Mesendoderm (in vitro differentiated cells): Measurements from ENCODE around the gene SERTAD2.

ENCODE experiments used
- DNase-seq: peaks from one replicate; pipeline ENCODE4 v3.0.0; 2013
- H2AK5ac ChIP-seq: 2 replicates; pipeline ENCODE4 v1.6.1; 2013; ENCODE audit warnings: low read length, inconsistent platforms
- H2BK120ac ChIP-seq: 2 replicates; pipeline ENCODE4 v1.6.1; 2013; ENCODE audit warnings: low read depth, mild to moderate bottlenecking, low read length, moderate library complexity, mixed read lengths
- H2BK15ac ChIP-seq: replicated peaks from 2 replicates; pipeline ENCODE4 v1.6.1; 2013; ENCODE audit warnings: low read depth, mild to moderate bottlenecking, moderate library complexity
- H2BK5ac ChIP-seq: 2 replicates; pipeline ENCODE4 v1.6.1; 2013; ENCODE audit warnings: low read length, inconsistent platforms
- H3K18ac ChIP-seq: 2 replicates; pipeline ENCODE4 v1.6.1; 2013; ENCODE audit warnings: mild to moderate bottlenecking, low read length, mixed read lengths
- H3K23ac ChIP-seq: one replicate; pipeline ENCODE4 v1.6.1; 2013; ENCODE audit warnings: low read length
- H3K27ac ChIP-seq: 2 replicates; pipeline ENCODE4 v1.5.1; 2013; ENCODE audit warnings: low read depth, mild to moderate bottlenecking, inconsistent platforms, low read length, moderate library complexity
- H3K27me3 ChIP-seq: 2 replicates; pipeline ENCODE4 v1.6.1; 2013; ENCODE audit warnings: low read length, control low read depth, mild to moderate bottlenecking, inconsistent platforms; ENCODE audit not compliant: insufficient read depth, poor library complexity
- H3K36me3 ChIP-seq: 2 replicates; pipeline ENCODE4 v1.6.1; 2013; ENCODE audit warnings: low read length, inconsistent platforms; ENCODE audit not compliant: control insufficient read depth, insufficient read depth
- H3K4ac ChIP-seq: one replicate; pipeline ENCODE4 v1.6.1; 2013; ENCODE audit warnings: low read depth, mild to moderate bottlenecking, low read length, moderate library complexity
- H3K4me1 ChIP-seq: 2 replicates; pipeline ENCODE4 v1.6.1; 2013; ENCODE audit warnings: low read depth, low read length, inconsistent platforms; ENCODE audit not compliant: control insufficient read depth
- H3K4me2 ChIP-seq: 2 replicates; pipeline ENCODE4 v1.6.1; 2013; ENCODE audit warnings: low read length
- H3K4me3 ChIP-seq: 2 replicates; pipeline ENCODE4 v1.5.1; 2013; ENCODE audit warnings: mild to moderate bottlenecking, low read length
- H3K56ac ChIP-seq: one replicate; pipeline ENCODE4 v1.6.1; 2013; ENCODE audit warnings: low read length
- H3K79me1 ChIP-seq: 2 replicates; pipeline ENCODE4 v1.6.1; 2013; ENCODE audit warnings: low read length, inconsistent platforms
- H3K79me2 ChIP-seq: 2 replicates; pipeline ENCODE4 v1.6.1; 2013; ENCODE audit warnings: mild to moderate bottlenecking, low read length; ENCODE audit not compliant: control insufficient read depth, insufficient read depth
- H3K9ac ChIP-seq: 2 replicates; pipeline ENCODE4 v1.6.1; 2013; ENCODE audit warnings: low read length, inconsistent platforms
- H4K5ac ChIP-seq: one replicate; pipeline ENCODE4 v1.6.1; 2013; ENCODE audit warnings: low read length
- H4K8ac ChIP-seq: one replicate; pipeline ENCODE4 v1.6.1; 2013; ENCODE audit warnings: low read depth, mild to moderate bottlenecking, control low read depth, low read length, moderate library complexity
- WGBS: extraction: QIAGEN DNeasy Blood & Tissue Kit; methylation state at CpG from one replicate; pipeline ENCODE4 v1.1.7; 2013; ENCODE audit warnings: low lambda C conversion rate, missing lambda C conversion rate; ENCODE audit not compliant: insufficient coverage; ENCODE audit errors: extremely low coverage; 5-methylcytosine and 5-hydroxymethylcytosine counted together

The SERTAD2 gene

DNA sequence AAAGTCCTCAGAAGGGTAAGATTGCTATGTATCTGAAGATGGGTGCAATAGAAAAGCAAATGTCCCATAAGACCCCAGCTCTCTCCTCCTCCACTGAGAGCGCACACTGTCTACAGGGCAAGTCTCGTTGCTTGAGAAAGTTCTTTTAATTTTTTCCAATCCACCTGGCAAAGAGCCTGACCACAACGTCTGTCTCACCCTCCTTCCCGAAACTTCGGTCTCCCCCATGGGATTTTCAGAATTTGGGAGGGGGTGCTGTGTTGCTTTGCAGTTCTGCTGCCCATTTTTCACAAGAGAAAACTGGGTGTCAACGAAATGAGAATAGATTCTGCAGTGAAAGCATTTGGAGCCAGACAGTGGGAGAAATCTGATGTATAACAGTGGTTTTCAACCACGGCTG is 40.4 kb downstream of the SERTAD2 start:
- DNase-seq = no peak
- WGBS = no CpG with 5 or more reads among the region's 7 CpGs

DNA sequence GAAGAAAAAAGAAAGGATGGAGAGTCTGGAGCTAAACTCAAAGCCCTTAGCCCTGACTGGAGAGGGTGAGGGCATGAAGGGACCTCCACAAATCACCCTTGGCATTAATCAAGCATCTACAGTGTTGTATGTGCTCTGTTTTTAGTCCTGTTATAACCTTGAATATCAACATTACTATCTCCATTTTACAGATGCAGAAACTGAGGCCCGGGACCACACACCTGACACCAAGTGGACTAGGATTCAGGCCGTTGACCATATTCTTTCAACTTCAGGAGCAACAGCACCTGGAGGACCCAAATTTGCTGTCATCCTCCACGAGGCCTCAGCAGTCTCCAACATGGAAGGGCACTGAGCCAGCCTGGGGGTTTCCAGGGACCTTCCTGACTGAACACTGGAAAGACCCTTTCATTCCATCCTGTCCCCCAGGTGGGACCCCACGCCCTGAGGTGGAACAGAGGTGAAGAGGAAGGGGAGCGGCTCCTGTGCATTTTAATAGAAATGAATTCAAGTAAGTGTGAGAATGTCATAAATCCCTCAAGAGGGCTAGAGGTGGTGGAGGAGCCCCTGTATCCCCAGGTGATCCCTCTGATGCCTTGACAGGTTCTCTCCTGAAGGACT is 41.0 kb downstream of the SERTAD2 start:
- no peak overlapping the region for H3K27ac ChIP-seq
- no peak overlapping the region for H2BK120ac ChIP-seq
- H3K79me2 ChIP-seq = no peaks in the 10 kb centered on the region
- no peak overlapping the region for H3K23ac ChIP-seq
- H3K56ac ChIP-seq = no peak overlapping the region
- no peaks in the 10 kb centered on the region for H3K27me3 ChIP-seq
- no peak overlapping the region for H2BK15ac ChIP-seq
- no peak overlapping the region for H4K5ac ChIP-seq
- no peak overlapping the region for H3K4ac ChIP-seq
- no CpG with 5 or more reads among the region's 5 CpGs for WGBS
- no peak overlapping the region for H2BK5ac ChIP-seq
- no peak overlapping the region for H4K8ac ChIP-seq
- no peak overlapping the region for H3K4me3 ChIP-seq
- H3K4me1 ChIP-seq = no peaks in the 10 kb centered on the region
- H3K79me1 ChIP-seq = no peaks in the 10 kb centered on the region
- no peaks in the 10 kb centered on the region for H3K36me3 ChIP-seq
- H2AK5ac ChIP-seq = no peak overlapping the region
- no peak overlapping the region for H3K9ac ChIP-seq
- H3K4me2 ChIP-seq = no peak overlapping the region
- DNase-seq = no peak
- H3K18ac ChIP-seq = no peak overlapping the region

More for the DNA sequence above, 40.4 kb downstream of the SERTAD2 start:
- Histone ChIP-seq H2AK5ac (no peak overlapping the region), H4K8ac (no peak overlapping the region), H3K27ac (no peak overlapping the region), H3K4ac (no peak overlapping the region), H3K56ac (no peak overlapping the region), H3K4me1 (no peaks in the 10 kb centered on the region), H2BK5ac (no peak overlapping the region), H4K5ac (no peak overlapping the region), H2BK15ac (no peak overlapping the region), H3K36me3 (no peaks in the 10 kb centered on the region), H3K4me3 (no peak overlapping the region), H3K4me2 (no peak overlapping the region), H3K23ac (no peak overlapping the region), H2BK120ac (no peak overlapping the region), H3K9ac (no peak overlapping the region), H3K79me2 (no peaks in the 10 kb centered on the region), H3K79me1 (no peaks in the 10 kb centered on the region), H3K27me3 (no peaks in the 10 kb centered on the region), H3K18ac (no peak overlapping the region)

DNA sequence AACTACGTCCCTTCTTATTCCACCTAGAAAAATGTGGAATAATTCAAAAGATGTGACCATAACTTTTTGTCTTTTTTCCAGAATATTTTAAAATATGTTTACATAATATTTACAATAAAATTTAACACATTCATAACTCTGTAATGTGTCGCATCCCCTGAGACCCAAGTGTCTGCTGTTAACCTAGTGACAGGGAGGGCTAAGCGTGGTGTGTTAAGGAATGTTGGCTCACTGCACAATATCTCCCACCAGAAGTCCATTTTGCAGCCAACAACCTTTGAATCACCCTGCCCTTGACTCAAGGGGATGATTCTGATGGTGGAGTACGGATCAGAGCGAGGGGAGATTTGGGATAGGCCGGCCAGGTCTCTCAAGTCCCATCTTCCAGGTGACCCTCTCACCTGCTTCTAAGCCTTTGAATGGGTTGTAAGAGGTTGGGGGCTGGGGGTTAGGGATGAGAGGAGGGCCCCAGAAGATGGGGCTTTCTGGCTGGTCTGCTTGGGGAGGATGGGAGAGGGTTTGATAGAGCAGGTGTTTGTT is 43.3 kb downstream of the SERTAD2 start:
- Histone ChIP-seq H3K4me1 (no peaks in the 10 kb centered on the region), H3K56ac (no peak overlapping the region), H3K4me2 (no peak overlapping the region), H3K23ac (no peak overlapping the region), H3K4me3 (no peak overlapping the region), H3K4ac (no peak overlapping the region), H3K27me3 (no peaks in the 10 kb centered on the region), H3K79me2 (no peaks in the 10 kb centered on the region), H3K18ac (no peak overlapping the region), H3K27ac (no peak overlapping the region), H2BK15ac (no peak overlapping the region), H3K9ac (no peak overlapping the region), H4K5ac (no peak overlapping the region), H2BK120ac (no peak overlapping the region), H4K8ac (no peak overlapping the region), H2AK5ac (no peak overlapping the region), H2BK5ac (no peak overlapping the region), H3K36me3 (no peaks in the 10 kb centered on the region), H3K79me1 (no peaks in the 10 kb centered on the region)
- no CpG with 5 or more reads among the region's 6 CpGs for WGBS
- DNase-seq = no peak

DNA sequence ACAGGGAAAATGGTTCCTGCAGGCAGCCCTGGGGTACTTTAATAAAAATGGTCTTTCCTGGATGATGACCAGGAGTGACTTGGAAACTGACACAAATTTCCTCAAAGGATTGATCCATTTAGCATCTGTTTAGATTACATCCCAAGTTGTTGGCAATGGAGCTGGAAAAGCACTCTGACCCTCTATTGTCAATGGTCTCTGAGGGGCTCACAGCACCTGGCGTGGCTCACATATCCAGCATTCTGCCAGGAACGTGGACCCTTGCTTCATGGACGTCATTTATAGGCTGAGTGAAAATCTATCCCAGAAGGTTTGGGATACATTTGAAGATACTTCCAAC is 43.8 kb downstream of the SERTAD2 start:
- H4K8ac ChIP-seq = no peak overlapping the region
- H3K27me3 ChIP-seq = no peaks in the 10 kb centered on the region
- H2BK15ac ChIP-seq = no peak overlapping the region
- no peak for DNase-seq
- peak overlapping the region; percentile 83 for H3K9ac ChIP-seq
- peak overlapping the region; percentile 56 for H4K5ac ChIP-seq
- no peaks in the 10 kb centered on the region for H3K36me3 ChIP-seq
- no peaks in the 10 kb centered on the region for H3K79me1 ChIP-seq
- H3K4me3 ChIP-seq = no peak overlapping the region
- H3K27ac ChIP-seq = no peak overlapping the region
- no peaks in the 10 kb centered on the region for H3K79me2 ChIP-seq
- no peak overlapping the region for H3K4me2 ChIP-seq
- H3K56ac ChIP-seq = peak overlapping the region; percentile 86
- no CpG with 5 or more reads among the region's 3 CpGs for WGBS
- H3K23ac ChIP-seq = no peak overlapping the region
- no peaks in the 10 kb centered on the region for H3K4me1 ChIP-seq
- no peak overlapping the region for H2BK120ac ChIP-seq
- H3K18ac ChIP-seq = peak overlapping the region; percentile 92
- no peak overlapping the region for H2BK5ac ChIP-seq
- no peak overlapping the region for H2AK5ac ChIP-seq
- H3K4ac ChIP-seq = no peak overlapping the region

DNA sequence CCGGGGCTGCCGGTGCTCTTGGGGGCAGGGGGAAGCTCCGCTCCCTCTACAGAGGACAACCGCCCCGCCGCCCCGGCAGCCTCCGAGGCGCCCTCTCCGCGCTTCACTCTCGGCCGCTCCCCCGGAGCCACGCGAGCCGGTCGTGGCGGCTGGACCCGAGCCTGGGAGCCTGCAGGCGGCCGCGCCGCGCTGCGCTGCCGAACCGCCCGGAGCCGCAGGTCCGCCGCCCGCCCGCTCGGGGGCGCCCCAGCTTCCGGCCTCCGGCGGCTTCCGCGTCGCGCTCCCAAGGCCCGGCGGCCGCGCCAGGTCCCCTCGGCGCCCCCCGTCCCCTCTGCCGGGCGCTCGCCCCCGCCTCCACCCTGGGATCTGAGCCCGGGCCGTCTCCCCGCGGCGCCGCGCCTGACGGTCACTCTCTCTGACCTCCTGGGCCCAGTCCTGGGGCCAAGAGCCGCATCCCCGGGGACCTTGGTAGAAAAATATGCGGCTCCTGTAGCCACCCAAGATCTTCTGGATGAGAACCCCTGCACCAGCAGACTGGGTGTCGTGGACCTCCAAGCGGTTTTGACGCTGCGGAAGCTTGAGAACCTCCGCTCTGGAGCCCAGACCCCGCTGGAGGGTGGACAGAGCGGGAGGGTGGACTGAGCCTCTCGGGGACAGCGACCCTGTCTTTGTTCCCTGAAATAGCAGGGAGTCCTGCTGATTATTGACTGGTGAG is 44.3 kb downstream of the SERTAD2 start:
- peak overlapping the region; percentile 96 for H4K8ac ChIP-seq
- peak; percentile 67 for DNase-seq
- H3K27ac ChIP-seq = no peak overlapping the region
- H2AK5ac ChIP-seq = no peak overlapping the region
- H3K4me1 ChIP-seq = no peaks in the 10 kb centered on the region
- no peak overlapping the region for H3K23ac ChIP-seq
- no peaks in the 10 kb centered on the region for H3K36me3 ChIP-seq
- no peaks in the 10 kb centered on the region for H3K79me1 ChIP-seq
- no peak overlapping the region for H2BK120ac ChIP-seq
- peak overlapping the region; percentile 48 for H3K4me3 ChIP-seq
- H3K4me2 ChIP-seq = peak overlapping the region; percentile 86
- no peak overlapping the region for H2BK5ac ChIP-seq
- H3K4ac ChIP-seq = peak overlapping the region; percentile 49
- no peaks in the 10 kb centered on the region for H3K79me2 ChIP-seq
- H3K56ac ChIP-seq = peak overlapping the region; percentile 88
- H2BK15ac ChIP-seq = no peak overlapping the region
- H4K5ac ChIP-seq = peak overlapping the region; percentile 56
- H3K9ac ChIP-seq = peak overlapping the region; percentile 83
- H3K27me3 ChIP-seq = no peaks in the 10 kb centered on the region
- WGBS = no CpG with 5 or more reads among the region's 74 CpGs
- peak overlapping the region; percentile 92 for H3K18ac ChIP-seq
